Ovary (tissue), 3 donors: ENCODE measurements around the gene PTPN3.

ENCODE experiments used
- EP300 ChIP-seq: sonication (generic); formaldehyde crosslinking; IDR thresholded peaks from one replicate; pipeline ENCODE4 v1.6.1; 2017; ENCODE audit warnings: antibody characterized with exemption
- TF ChIP-seq, protein P1 (sequence below), 3 donors: fragments of 450-650 bp in 2 of 3; fragments of 200-600 bp in 1 of 3; IDR thresholded peaks; one replicate each; pipeline versions ENCODE4 v1.5.1 to v1.8.0; 2016 to 2022; ENCODE audit warnings: antibody characterized with exemption in 3 of 3, mild to moderate bottlenecking in 1 of 3
- donor health status: DM: no; HTN: no; CAD: no.

DNA sequence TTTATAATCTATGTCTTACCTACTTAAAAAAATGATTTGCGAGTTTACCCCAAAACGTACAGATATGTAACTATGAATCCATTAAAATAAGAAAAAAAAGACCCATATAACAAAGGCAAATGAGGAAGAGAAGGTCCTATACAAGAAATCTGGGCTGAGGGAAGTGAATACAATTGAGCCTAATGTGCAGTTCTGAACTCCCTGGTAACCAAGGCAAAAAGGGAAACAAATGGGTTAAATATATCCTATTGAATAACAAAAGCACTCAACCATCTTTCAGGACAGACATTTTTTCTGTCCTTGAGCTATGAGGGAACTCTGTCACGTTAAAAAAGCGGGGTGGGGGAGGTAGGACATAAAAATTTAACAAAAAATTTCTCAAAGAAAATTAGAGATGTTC is 78.6 kb downstream of the PTPN3 start:
- TF ChIP-seq, protein P1, sequence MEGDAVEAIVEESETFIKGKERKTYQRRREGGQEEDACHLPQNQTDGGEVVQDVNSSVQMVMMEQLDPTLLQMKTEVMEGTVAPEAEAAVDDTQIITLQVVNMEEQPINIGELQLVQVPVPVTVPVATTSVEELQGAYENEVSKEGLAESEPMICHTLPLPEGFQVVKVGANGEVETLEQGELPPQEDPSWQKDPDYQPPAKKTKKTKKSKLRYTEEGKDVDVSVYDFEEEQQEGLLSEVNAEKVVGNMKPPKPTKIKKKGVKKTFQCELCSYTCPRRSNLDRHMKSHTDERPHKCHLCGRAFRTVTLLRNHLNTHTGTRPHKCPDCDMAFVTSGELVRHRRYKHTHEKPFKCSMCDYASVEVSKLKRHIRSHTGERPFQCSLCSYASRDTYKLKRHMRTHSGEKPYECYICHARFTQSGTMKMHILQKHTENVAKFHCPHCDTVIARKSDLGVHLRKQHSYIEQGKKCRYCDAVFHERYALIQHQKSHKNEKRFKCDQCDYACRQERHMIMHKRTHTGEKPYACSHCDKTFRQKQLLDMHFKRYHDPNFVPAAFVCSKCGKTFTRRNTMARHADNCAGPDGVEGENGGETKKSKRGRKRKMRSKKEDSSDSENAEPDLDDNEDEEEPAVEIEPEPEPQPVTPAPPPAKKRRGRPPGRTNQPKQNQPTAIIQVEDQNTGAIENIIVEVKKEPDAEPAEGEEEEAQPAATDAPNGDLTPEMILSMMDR (IDR thresholded peaks at IDR 0.05), result no peak
- TF ChIP-seq EP300, result no peak
